Naive thymus-derived CD4-positive, alpha-beta T cell (primary cell): ENCODE data around the gene GDF2. TPM values are rescaled to one million over a fixed set of nuclear protein-coding genes. Genes with fewer than 3 reads are reported as not detected.

ENCODE experiments used
- ATAC-seq: fragments of 150-1000 bp; cut with Tn5 transposase; 2 replicates; pipeline ENCODE4 v1.10.0; 2021; ENCODE audit warnings: mild to moderate bottlenecking, moderate library complexity
- CTCF ChIA-PET: fragments of 350-600 bp; sonication (Branson Sonifier 250); formaldehyde crosslinking; loops from one replicate; lab custom pipeline; 2021; ENCODE audit warnings: antibody characterized with exemption; lab: Charles Lee
- POLR2A ChIA-PET: fragments of 350-600 bp; sonication (Branson Sonifier 250); formaldehyde crosslinking; loops from one replicate; lab custom pipeline; 2021; ENCODE audit warnings: antibody characterized with exemption, inconsistent platforms; lab: Charles Lee
- DNase-seq, 9 donors: peaks; one replicate each; pipeline versions ENCODE4 v3.0.0 to v3.0.0-alpha.2; 2020 to 2022; ENCODE audit warnings: mixed read lengths in 1 of 9
- H3K27ac ChIP-seq: one replicate; pipeline ENCODE4 v1.7.0; 2013; ENCODE audit warnings: mild to moderate bottlenecking, low read depth, low read length, moderate library complexity
- H3K27me3 ChIP-seq, 2 donors: one replicate each; pipeline ENCODE4 v1.7.0; 2013; ENCODE audit warnings: low read length in 2 of 2, mild to moderate bottlenecking in 2 of 2, moderate library complexity in 2 of 2; ENCODE audit not compliant: control insufficient read depth in 2 of 2, insufficient read depth in 2 of 2
- H3K36me3 ChIP-seq, 3 experiments: 1 replicate in 2 of 3; 2 replicates in 1 of 3; pipeline ENCODE4 v1.7.0; 2013; ENCODE audit warnings: low read length in 3 of 3, mild to moderate bottlenecking in 3 of 3, moderate library complexity in 1 of 3; ENCODE audit not compliant: insufficient read depth in 3 of 3, control insufficient read depth in 2 of 3
- H3K4me1 ChIP-seq, 2 donors: one replicate each; pipeline ENCODE4 v1.7.0; 2013; ENCODE audit warnings: low read length in 2 of 2, mild to moderate bottlenecking in 2 of 2, moderate library complexity in 1 of 2; ENCODE audit not compliant: control insufficient read depth in 2 of 2, insufficient read depth in 2 of 2
- H3K4me3 ChIP-seq: 2 replicates; pipeline ENCODE4 v1.7.0; 2013; ENCODE audit warnings: mild to moderate bottlenecking, low read length
- H3K9me3 ChIP-seq, 3 experiments: 1 replicate in 2 of 3; 2 replicates in 1 of 3; pipeline ENCODE4 v1.7.0; 2013; ENCODE audit warnings: low read length in 3 of 3; ENCODE audit not compliant: control insufficient read depth in 2 of 3
- H3K27ac Mint-ChIP-seq, 9 donors: one replicate each; pipeline ENCODE4 v1.8.0; 2020 to 2022; ENCODE audit warnings: mixed read lengths in 9 of 9, mild to moderate bottlenecking in 8 of 9, moderate library complexity in 5 of 9, inconsistent platforms in 2 of 9
- H3K27me3 Mint-ChIP-seq, 5 donors: one replicate each; pipeline ENCODE4 v1.8.0; 2021 to 2022; ENCODE audit warnings: mixed read lengths in 5 of 5, mild to moderate bottlenecking in 1 of 5
- H3K36me3 Mint-ChIP-seq, 5 donors: one replicate each; pipeline ENCODE4 v1.8.0; 2020 to 2022; ENCODE audit warnings: mixed read lengths in 5 of 5, mild to moderate bottlenecking in 3 of 5, inconsistent platforms in 1 of 5
- H3K4me1 Mint-ChIP-seq, 7 donors: one replicate each; pipeline ENCODE4 v1.8.0; 2020 to 2022; ENCODE audit warnings: mixed read lengths in 7 of 7, mild to moderate bottlenecking in 3 of 7, inconsistent platforms in 1 of 7
- H3K4me3 Mint-ChIP-seq, 10 donors: one replicate each; pipeline ENCODE4 v1.8.0; 2020 to 2022; ENCODE audit warnings: mild to moderate bottlenecking in 10 of 10, mixed read lengths in 10 of 10, moderate library complexity in 6 of 10, inconsistent platforms in 2 of 10
- H3K9me3 Mint-ChIP-seq, 11 donors: one replicate each; pipeline ENCODE4 v1.8.0; 2020 to 2022; ENCODE audit warnings: mixed read lengths in 11 of 11, mild to moderate bottlenecking in 4 of 11, inconsistent platforms in 1 of 11, moderate library complexity in 1 of 11
- intact Hi-C, 2 donors: fragments of 100-400 bp; cut with micrococcal nuclease; formaldehyde crosslinking; loops; one replicate each; pipeline ENCODE4 v1.15.1; 2023
- polyA plus RNA-seq, 2 donors: library from polyadenylated mRNA; unstranded; fragments of 300-500 nt; fragmentation: Illumina TruSeq; gene quantifications; one replicate each; pipeline ENCODE4 v1.2.3, GENCODE V29; 2021
- total RNA-seq, 6 experiments: library from RNA in 5 of 6; stranded (reverse) in 5 of 6; gene quantifications; 1 replicate in 5 of 6; 2 replicates in 1 of 6; pipeline ENCODE4 v1.2.3 and lab custom pipeline; 2021 to 2026

The GDF2 gene
- total and polyA plus RNA-seq, 7 experiments from 2014 or later = not detected

DNA sequence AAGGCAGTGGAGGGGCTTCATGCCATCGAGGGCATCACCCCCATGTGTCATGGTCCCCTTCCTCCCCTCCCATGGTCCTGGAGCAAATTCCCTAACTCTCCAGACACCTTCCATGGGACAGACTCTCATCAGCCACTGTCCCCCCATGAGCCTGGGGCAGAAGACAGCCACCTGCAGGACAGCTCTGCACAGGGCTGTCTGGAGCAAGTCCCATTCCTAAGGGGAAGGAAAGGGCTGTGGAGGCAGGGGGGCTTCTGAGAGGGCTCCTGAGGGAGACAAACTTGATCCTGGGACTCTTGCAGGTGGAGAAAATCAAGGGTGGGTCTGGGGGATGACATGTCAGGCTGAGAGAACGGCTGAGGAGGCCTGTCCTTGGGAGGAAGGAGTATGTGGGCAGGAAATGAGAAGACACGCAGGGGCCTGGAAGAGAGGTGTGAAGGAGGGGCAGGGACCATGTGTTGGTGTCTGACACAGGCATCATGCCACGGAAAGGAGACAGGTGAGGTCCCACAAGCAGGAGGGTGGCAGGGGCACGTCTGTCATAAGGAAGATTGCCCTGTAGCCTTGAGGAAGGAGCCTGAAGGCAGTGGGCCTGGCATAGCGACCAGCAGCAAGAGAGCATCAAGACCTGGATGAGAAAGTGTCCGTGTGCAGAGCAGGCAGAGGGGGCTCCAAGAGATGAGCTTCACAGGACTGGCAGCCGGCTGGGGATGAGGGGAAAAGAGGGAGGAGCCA is 36.7 kb upstream of the GDF2 start:
- ChIA-PET CTCF (interaction anchor here (0.7 to 2.1 kb wide), 2 partner anchors 11 to 15 kb away, joined by 3 to 5 read pairs; no protein-coding TSS in a partner anchor), POLR2A (interaction anchor here (0.8 to 1.5 kb wide), 5 partner anchors 10 to 26 kb away, joined by 3 to 7 read pairs (median 3); no protein-coding TSS in a partner anchor)
- no peaks in the 10 kb centered on the region for H3K27me3 ChIP-seq
- Mint-ChIP-seq H3K4me1 (peaks cover 22 to 54% (median 38%) of the 10 kb centered on the region in 7 donors), H3K4me3 (peak overlapping the region; percentile 32 to 80 (median 62)), H3K27me3 (peaks cover 0 to 2% (median 0%) of the 10 kb centered on the region in 5 donors), H3K9me3 (no peaks in the 10 kb centered on the region), H3K27ac (peak overlapping the region; percentile 29 to 89 (median 74)), H3K36me3 (no peaks in the 10 kb centered on the region)
- no peaks in the 10 kb centered on the region for H3K9me3 ChIP-seq
- intact Hi-C loops = no loop called here
- H3K36me3 ChIP-seq = no peaks in the 10 kb centered on the region
- H3K27ac ChIP-seq = no peak overlapping the region
- no peak overlapping the region for H3K4me3 ChIP-seq
- H3K4me1 ChIP-seq = peaks cover 8 to 25% of the 10 kb centered on the region in 2 donors
- peak in 1 of 9 donors; percentile 16 for DNase-seq
- ATAC-seq = no peak

DNA sequence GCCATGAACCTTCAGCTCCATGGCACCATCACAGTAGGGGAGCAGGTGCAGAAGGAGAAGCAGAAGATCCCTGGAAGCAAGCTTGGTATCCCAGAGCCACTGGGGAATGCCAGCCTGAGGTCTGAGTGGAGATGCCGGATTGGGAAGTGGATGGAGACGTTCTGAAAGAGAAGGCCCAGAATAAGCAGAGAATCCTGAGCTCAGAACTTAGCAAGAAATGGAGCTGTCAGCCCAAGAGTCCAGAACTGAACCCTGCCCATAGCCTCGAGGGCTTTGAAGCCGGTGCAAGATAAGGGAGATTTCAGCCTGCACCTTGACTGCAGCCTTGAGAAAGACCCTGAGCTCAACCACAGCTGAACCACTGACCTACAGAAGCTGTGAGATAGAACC is 36.1 kb upstream of the GDF2 start:
- peak overlapping the region in 8 of 9 donors; percentile 18 to 89 (median 78) for H3K27ac Mint-ChIP-seq
- CTCF ChIA-PET = interaction anchor here (0.7 to 2.1 kb wide), 4 partner anchors 8 to 21 kb away, joined by 3 to 5 read pairs (median 3); no protein-coding TSS in a partner anchor
- POLR2A ChIA-PET = interaction anchor here (0.8 to 1.8 kb wide), 7 partner anchors 8 to 25 kb away, joined by 3 to 8 read pairs (median 3); no protein-coding TSS in a partner anchor

DNA sequence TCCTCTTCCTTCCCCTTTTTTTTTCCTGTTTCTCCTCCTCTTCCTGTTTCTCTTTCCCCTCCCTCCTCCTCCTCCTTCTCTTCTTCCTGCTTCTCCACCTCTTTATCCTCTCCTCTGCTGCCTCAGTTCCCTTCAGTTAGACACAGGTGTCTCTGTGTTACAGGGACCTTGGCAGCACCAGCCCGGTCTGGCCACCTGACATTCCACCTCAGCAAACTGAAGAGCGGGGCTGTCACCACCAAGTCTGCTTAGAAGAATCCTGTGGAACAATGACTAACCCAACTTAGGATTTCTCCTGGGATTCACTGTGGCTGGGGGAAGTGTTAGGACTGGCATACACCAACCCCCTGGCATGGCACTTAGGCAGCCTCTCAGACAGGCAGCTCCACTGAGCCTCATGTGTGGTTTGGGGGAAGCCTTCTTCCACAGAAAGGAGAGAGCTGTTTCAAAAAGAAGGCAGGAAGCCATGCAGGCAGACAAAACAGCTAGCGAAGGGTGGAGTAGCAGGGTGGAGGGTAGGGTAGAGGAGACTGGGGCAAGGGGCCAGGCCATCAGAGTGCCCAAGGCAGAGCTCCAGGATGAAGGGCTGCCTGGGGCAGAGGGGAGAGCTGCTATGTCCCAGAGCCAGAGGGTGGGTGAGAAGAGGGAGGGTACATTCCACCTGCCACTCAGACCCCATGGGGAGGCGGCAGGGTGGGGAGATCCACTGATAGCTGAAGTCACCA is 35.5 kb upstream of the GDF2 start:
- intact Hi-C loops = no loop called here
- CTCF ChIA-PET = interaction anchor here (0.6 to 2.1 kb wide), 5 partner anchors 8 to 91 kb away, joined by 3 to 5 read pairs (median 3); no protein-coding TSS in a partner anchor

More for the DNA sequence above, 36.1 kb upstream of the GDF2 start:
- ATAC-seq = no peak
- H3K4me3 ChIP-seq = no peak overlapping the region
- no peaks in the 10 kb centered on the region for H3K9me3 ChIP-seq
- H3K27ac ChIP-seq = no peak overlapping the region
- H3K4me3 Mint-ChIP-seq = peak overlapping the region in 9 of 10 donors; percentile 32 to 80 (median 69)
- no peaks in the 10 kb centered on the region for H3K9me3 Mint-ChIP-seq
- H3K36me3 Mint-ChIP-seq = no peaks in the 10 kb centered on the region
- H3K4me1 Mint-ChIP-seq = peaks cover 22 to 54% (median 38%) of the 10 kb centered on the region in 7 donors
- no peaks in the 10 kb centered on the region for H3K27me3 ChIP-seq
- intact Hi-C loops = no loop called here
- no peak for DNase-seq
- no peaks in the 10 kb centered on the region for H3K36me3 ChIP-seq
- peaks cover 0 to 2% (median 0%) of the 10 kb centered on the region in 5 donors for H3K27me3 Mint-ChIP-seq
- H3K4me1 ChIP-seq = peaks cover 8 to 25% of the 10 kb centered on the region in 2 donors

DNA sequence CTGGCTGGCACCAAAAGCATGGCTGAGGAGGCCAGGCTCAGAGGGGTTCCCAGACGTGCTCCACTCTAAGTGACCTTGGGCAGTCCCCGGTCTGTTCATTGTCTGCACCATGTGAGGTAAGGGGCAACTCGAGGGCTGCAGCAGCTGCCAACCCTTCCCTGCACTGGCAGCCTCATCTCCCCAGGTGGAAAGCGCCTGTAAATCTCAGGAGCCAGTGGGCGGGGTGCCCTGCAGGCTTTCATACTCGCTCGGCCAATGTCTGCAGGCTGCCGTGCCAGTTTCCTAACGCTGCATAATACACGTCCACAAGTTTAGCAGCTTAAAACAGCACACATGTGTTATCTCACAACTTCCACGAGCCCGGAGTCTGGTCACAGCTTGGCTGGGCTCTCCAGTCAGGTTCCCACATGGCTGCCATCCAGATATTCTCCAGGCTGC is 34.9 kb upstream of the GDF2 start:
- no peaks in the 10 kb centered on the region for H3K9me3 Mint-ChIP-seq
- Histone ChIP-seq H3K9me3 (no peaks in the 10 kb centered on the region), H3K4me3 (no peak overlapping the region), H3K4me1 (peaks cover 8 to 25% of the 10 kb centered on the region in 2 donors), H3K36me3 (no peaks in the 10 kb centered on the region), H3K27ac (no peak overlapping the region), H3K27me3 (no peaks in the 10 kb centered on the region)
- peaks cover 20 to 45% (median 33%) of the 10 kb centered on the region in 7 donors for H3K4me1 Mint-ChIP-seq
- no peaks in the 10 kb centered on the region for H3K36me3 Mint-ChIP-seq
- CTCF ChIA-PET = interaction anchor here (1.3 to 2.1 kb wide), 2 partner anchors 9 to 10 kb away, joined by 3 to 5 read pairs; no protein-coding TSS in a partner anchor
- intact Hi-C loops = no loop called here
- H3K4me3 Mint-ChIP-seq = peak overlapping the region in 3 of 10 donors; percentile 38 to 80 (median 69)
- peaks cover 0 to 5% (median 0%) of the 10 kb centered on the region in 5 donors for H3K27me3 Mint-ChIP-seq
- POLR2A ChIA-PET = interaction anchor here (0.9 to 2.2 kb wide), 6 partner anchors 9 to 162 kb away, joined by 3 to 8 read pairs (median 3); no protein-coding TSS in a partner anchor
- peak overlapping the region in 4 of 9 donors; percentile 59 to 87 (median 84) for H3K27ac Mint-ChIP-seq
- DNase-seq = peak in 1 of 9 donors; percentile 8
- ATAC-seq = no peak

More for the DNA sequence above, 35.5 kb upstream of the GDF2 start:
- Mint-ChIP-seq H3K27ac (peak overlapping the region; percentile 71 to 94 (median 87)), H3K27me3 (peaks cover 0 to 2% (median 0%) of the 10 kb centered on the region in 5 donors), H3K4me3 (peak overlapping the region; percentile 38 to 80 (median 70)), H3K4me1 (peaks cover 22 to 49% (median 33%) of the 10 kb centered on the region in 7 donors), H3K36me3 (no peaks in the 10 kb centered on the region), H3K9me3 (no peaks in the 10 kb centered on the region)
- Histone ChIP-seq H3K27me3 (no peaks in the 10 kb centered on the region), H3K4me3 (peak overlapping the region; percentile 29), H3K9me3 (no peaks in the 10 kb centered on the region), H3K36me3 (no peaks in the 10 kb centered on the region), H3K4me1 (peaks cover 8 to 25% of the 10 kb centered on the region in 2 donors), H3K27ac (no peak overlapping the region)
- ATAC-seq (peak; percentile 47), DNase-seq (peak in 7 of 9 donors; percentile 21 to 42 (median 34))
- POLR2A ChIA-PET = interaction anchor here (0.8 to 2.2 kb wide), 10 partner anchors 9 to 161 kb away, joined by 3 to 8 read pairs (median 3); no protein-coding TSS in a partner anchor

DNA sequence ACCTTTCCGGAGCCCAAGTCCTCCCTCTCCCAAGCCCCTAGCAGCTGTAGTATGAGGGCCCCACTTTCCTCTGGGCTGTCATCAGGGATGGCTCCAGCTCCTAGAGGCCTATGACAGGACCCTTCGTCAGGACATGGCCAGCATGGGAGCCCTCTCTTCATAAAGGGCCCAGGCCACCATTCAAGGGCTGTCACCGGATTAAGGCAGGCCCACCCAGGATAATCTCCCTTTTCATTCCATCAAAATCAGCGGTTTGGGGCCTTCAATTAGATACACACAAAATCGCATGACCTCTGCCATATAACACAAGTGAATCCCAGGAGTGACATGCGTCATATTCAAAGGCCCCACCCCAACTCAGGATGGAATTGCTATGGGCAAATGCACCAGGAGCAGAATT is 34.4 kb upstream of the GDF2 start:
- CTCF ChIA-PET = interaction anchor here (1.0 kb wide), 1 partner anchor 9 kb away, joined by 3 read pairs; no protein-coding TSS in a partner anchor

More for the DNA sequence above, 34.4 kb upstream of the GDF2 start:
- Histone ChIP-seq H3K9me3 (no peaks in the 10 kb centered on the region), H3K4me1 (peaks cover 8 to 25% of the 10 kb centered on the region in 2 donors), H3K36me3 (no peaks in the 10 kb centered on the region), H3K27ac (no peak overlapping the region), H3K4me3 (no peak overlapping the region), H3K27me3 (no peaks in the 10 kb centered on the region)
- Mint-ChIP-seq H3K36me3 (no peaks in the 10 kb centered on the region), H3K9me3 (peaks cover 0 to 1% (median 0%) of the 10 kb centered on the region in 11 donors), H3K27me3 (peaks cover 0 to 5% (median 0%) of the 10 kb centered on the region in 5 donors), H3K27ac (peak overlapping the region in 3 of 9 donors; percentile 59 to 86 (median 59)), H3K4me1 (peaks cover 20 to 45% (median 33%) of the 10 kb centered on the region in 7 donors), H3K4me3 (peak overlapping the region in 2 of 10 donors; percentile 69 to 80)
- intact Hi-C loops = no loop called here
- peak in 1 of 9 donors; percentile 8 for DNase-seq
- ATAC-seq = no peak
- POLR2A ChIA-PET = interaction anchor here (1.8 to 2.2 kb wide), 2 partner anchors 10 to 122 kb away, joined by 7 to 8 read pairs; no protein-coding TSS in a partner anchor
